Activated CD4-positive, alpha-beta T cell treated with anti-CD3 and anti-CD28 coated beads, Interleukin-2, amount 50 U/mL, for 48 hours (primary cell): ENCODE results near the gene HOMER2.
"Not testable (repeated sequence)": the region's sequence is repeated elsewhere in the genome, so short reads cannot be mapped to it uniquely, and the experiment has no call there.

Experiments
- DNase-seq, 2 experiments: peaks; one replicate each; pipeline ENCODE4 v3.0.0-alpha.2; 2020

HOMER2 gene

DNA sequence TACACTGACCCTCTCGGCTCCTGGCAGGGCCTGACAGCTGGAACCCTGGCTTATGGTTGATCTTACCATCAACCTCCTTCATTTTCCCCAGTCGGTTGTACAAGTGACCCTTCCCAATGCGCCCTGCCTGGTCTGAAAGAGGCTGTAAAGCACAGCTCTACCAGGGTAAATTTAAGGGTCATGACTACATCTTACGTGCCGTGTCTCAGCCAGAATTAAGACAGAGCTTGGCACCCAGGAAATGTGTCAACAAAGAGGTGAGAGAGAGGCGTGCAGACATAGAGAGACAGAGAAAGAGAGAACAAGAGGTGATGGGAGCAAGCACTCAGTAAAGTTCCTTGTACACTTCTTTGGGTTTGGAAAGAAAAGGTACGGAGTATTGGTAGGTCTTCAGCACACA lies 28.8 kb downstream of the HOMER2 start:
- no peak for DNase-seq

DNA sequence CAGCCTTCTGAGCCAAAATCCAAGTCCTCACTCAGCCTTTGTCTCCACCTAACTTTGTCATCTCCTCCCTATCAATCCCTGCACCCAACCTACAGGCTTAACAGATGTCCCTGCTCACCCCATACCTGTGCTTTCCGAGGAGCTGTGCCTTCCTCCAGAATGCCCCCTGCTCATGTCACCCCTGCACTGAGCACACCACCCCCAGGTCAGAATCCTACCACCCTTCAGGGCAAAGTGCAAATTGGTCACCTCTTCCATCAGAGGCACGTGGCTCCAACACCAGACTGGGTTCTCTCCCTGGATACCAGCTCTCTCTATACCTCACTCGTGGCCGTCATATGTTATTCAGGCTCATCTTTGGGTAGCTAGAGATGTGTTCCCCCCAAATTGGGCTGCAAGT lies 29.8 kb downstream of the HOMER2 start:
- DNase-seq: no peak

- no peak for DNase-seq
Measured at GRCh38 chr15:82921939-82922338, 30.6 kb downstream of the HOMER2 start.

- no peak for DNase-seq
Measured at GRCh38 chr15:82921242-82921641, 31.3 kb downstream of the HOMER2 start.

DNA sequence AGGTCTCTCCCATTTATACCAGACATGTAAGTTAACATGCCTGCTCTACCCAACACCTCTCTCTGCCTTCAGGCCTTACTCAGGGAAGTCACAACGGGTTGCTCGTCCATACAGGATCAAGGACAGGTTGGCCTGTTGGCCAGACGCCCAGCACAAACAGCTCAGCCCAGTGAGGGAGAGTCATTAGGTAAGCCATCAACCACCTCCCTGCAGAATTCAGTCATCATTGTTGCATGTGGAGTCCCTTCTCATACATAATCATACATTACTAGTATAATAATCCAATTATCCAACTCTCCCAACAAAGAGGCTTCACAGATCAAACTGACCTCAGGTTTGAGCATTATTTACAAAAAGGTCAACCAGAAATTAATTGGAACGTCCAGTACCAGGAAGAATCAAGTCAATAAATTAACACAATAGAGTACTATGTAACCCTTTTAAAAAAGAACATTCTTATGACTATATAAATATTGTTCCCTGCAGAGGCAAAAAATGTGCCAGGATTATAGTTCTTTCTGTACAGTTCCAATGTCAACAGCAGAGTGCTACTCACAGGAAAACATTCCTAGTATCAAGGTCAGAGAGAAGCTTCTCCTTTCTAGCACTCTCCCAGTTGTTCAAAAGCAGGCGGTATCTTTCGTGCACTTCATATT lies 33.2 kb downstream of the HOMER2 start:
- no peak for DNase-seq

- DNase-seq: no peak
Measured at GRCh38 chr15:82918607-82919230, 33.8 kb downstream of the HOMER2 start.

GRCh38 chr15:82918162-82918561 lies 34.4 kb downstream of the HOMER2 start:
- DNase-seq: no peak

DNA sequence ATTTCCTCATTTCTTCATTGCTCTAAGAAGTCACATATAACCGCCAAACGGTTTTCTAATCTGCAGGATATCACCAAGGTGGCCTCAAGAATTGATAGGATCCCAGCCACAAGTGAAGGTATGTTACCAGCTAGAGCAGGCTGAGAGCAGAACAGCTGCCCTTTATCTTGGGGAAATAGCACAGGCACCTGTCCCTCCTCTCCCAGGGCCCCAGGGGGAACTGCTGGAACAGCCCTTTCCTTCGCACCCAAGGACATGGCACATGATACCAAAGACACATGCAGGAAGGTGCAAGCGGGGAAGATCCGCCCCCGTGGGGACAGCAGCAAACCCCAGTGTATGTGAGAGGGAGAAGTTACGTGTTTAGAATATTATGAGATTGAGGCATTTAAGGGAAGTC lies 35.3 kb downstream of the HOMER2 start:
- no peak for DNase-seq

- DNase-seq: no peak
Measured at GRCh38 chr15:82916161-82916952, 36.2 kb downstream of the HOMER2 start.

GRCh38 chr15:82914396-82914795 lies 38.1 kb downstream of the HOMER2 start:
- DNase-seq: no peak

GRCh38 chr15:82911458-82911857 lies 41.1 kb downstream of the HOMER2 start:
- no peak for DNase-seq

GRCh38 chr15:82910721-82911120 lies 41.8 kb downstream of the HOMER2 start:
- no peak for DNase-seq

- DNase-seq: no peak
Measured at GRCh38 chr15:82909080-82909815, 43.3 kb downstream of the HOMER2 start.

DNA sequence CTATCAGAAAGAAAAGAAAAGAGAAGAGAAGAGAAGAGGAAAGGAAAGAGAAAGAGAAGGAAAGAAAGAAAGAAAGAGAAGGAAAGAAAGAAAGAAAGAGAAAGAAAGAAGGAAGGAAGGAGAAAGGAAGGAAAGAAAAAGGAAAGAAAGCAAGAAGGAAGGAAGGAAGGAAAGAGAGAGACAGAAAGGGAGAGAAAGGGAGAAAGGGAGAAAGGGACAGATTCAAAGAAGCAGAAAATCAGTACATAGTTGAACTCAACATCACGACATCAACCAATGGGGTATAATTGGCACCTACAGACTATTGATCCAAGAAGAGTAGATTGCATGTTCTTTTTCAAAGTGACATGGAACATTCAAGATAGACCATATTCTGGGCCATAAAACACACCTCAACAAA lies 45.2 kb downstream of the HOMER2 start:
- no peak for DNase-seq

- no peak for DNase-seq
Measured at GRCh38 chr15:82904574-82904973, 47.9 kb downstream of the HOMER2 start.

DNA sequence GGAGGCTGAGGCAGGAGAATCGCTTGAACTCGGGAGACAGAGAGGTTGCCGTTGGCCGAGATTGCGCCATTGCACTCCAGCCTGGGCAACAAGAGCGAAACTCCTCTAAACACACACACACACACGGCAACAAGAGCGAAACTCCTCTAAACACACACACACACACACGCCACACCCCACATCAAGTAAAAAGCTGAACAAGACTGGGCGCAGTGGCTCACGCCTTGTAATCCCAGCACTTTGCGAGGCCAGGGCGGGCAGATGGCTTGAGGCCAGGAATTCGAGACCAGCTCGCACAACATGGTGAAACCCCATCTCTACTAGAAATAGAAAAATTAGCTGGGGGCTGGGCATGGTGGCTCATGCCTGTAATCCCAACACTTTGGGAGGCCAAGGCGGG lies 49.0 kb downstream of the HOMER2 start:
- DNase-seq: no peak

DNA sequence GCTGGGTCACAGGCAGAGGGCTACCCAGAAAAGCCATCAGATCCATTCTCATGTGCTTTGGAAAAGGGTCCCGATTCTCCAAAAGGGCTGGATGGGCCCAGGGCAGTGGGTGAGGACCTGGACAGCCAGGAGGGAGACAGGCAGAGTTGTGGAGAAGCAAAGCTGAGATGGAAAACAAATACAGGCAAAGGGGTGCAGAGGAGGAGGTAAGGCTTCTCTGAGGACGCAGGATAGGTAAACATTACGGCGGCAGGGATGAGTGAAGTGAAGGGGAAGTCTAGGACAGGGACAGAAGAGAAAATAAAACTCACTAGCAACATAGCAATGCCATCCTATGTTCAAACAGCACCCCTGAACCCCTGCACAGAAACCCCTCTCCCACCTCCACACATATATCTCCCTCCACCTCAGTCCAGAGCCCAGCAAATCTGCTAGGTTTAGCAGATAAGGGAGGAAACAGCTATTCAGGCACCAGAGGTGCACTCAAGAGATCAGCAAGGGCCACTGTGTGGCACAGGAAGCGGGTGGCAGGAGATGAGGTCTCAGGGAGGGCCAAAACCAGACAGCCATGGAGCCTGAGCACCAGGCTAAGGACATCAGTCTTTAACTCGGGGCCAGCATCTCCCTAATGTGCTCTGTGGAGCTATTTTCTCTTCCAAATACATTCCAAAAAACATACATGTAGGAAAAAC lies 51.3 kb downstream of the HOMER2 start:
- no peak for DNase-seq

- no peak for DNase-seq
Measured at GRCh38 chr15:82900511-82901060, 51.9 kb downstream of the HOMER2 start.

DNA sequence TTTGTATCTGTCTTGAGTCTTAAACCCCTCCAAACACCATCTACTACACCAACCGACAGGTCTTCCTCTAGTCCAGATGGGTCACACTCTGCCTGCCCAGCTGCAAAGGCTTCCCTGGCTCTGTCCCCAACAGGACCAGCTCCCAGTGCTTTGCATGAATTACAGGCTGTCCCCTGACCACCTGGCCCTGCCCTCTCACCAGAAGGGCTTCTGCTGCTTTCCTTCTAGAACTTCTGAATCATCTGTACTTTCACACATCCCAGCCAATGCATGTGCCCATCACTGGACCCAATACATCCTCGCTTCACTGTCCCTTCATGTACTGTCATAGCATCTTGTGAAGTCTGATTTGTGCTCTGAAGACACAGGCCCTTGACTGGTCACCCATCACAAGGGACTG lies 53.6 kb downstream of the HOMER2 start:
- no peak for DNase-seq

GRCh38 chr15:82895983-82896382 lies 56.5 kb downstream of the HOMER2 start:
- DNase-seq: no peak

DNA sequence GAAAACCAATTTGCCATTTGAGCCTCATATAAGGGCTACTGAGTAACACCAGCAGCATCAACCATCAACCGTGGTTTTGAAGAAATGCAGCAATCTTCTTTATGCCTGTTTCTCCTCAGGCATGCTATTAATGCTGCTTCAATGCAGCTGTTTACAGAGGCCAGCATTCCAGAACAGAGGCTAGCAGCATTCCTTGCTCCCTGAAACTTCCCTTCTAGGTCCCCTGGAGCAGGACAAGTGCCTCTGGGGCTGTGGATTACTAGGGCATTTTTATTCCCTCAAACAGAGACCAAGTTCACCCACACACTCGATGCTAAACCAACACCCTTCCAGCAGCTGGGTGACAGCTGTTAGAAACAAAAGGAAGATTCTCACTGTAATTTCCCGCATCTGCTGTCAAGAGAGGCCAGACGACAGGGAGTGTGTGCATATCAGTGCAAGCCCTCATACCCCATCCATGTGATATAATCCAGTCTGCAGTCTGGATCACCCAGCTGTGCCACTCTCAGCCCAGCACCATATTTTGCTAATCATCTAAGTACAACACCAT lies 57.5 kb downstream of the HOMER2 start:
- no peak for DNase-seq

GRCh38 chr15:82893473-82893872 lies 59.0 kb downstream of the HOMER2 start:
- not testable (repeated sequence) for DNase-seq
